GM12873 (cell line): ENCODE results near the gene ISLR2.

Source experiments
- TF ChIP-seq, protein P1 (sequence below): IDR thresholded peaks from 2 replicates; pipeline ENCODE4 v1.5.1; 2012; ENCODE audit warnings: low read depth, mild to moderate bottlenecking, moderate library complexity, low read length, control low read depth; ENCODE audit not compliant: insufficient read depth; ENCODE audit errors: missing control alignments

ISLR2 gene

DNA sequence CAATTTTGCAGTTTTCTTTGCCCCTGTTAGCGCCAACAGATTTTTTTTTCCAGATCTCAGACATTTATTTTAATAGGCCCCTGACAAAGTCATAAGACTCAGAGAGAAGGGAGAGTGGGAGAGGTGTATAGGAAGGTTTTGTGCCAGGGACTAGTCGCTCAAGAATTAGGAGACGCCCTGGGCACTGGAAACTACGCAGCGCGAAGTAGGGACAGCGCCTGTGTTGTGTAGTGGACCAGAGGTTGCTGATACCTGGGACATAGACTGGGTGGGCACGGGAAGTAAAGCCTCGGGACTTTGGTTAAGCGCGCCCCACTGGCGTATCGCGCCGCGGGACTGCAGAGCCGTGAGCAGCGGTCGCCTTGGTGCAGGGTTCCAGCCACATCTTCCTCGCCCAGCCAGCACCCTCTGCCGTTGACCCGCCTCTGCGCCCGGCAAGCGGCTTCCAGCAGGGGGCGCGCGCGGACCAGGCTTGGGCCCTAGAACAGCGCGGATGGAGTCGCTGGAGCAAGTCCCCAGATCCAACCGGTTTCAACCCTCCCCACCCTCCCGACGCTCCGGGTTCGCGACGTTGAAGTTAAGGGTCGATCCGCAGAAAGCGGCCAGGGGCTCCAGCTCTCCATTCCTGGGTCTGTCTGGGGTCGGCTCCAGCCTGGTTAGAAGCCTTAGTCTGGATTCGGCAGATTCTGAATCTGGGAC lies 3.0 kb upstream of the ISLR2 start:
- TF ChIP-seq, protein P1, sequence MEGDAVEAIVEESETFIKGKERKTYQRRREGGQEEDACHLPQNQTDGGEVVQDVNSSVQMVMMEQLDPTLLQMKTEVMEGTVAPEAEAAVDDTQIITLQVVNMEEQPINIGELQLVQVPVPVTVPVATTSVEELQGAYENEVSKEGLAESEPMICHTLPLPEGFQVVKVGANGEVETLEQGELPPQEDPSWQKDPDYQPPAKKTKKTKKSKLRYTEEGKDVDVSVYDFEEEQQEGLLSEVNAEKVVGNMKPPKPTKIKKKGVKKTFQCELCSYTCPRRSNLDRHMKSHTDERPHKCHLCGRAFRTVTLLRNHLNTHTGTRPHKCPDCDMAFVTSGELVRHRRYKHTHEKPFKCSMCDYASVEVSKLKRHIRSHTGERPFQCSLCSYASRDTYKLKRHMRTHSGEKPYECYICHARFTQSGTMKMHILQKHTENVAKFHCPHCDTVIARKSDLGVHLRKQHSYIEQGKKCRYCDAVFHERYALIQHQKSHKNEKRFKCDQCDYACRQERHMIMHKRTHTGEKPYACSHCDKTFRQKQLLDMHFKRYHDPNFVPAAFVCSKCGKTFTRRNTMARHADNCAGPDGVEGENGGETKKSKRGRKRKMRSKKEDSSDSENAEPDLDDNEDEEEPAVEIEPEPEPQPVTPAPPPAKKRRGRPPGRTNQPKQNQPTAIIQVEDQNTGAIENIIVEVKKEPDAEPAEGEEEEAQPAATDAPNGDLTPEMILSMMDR = peak; percentile 93

GRCh38 chr15:74127954-74128784 lies 2.2 kb upstream of the ISLR2 start:
- TF ChIP-seq, protein P1 = no peak

- TF ChIP-seq, protein P1 = no peak
These were observed 1.4 kb upstream of the ISLR2 start for GRCh38 chr15:74128785-74129585.

- TF ChIP-seq, protein P1 = no peak
These were observed 716 bp upstream of the ISLR2 start for GRCh38 chr15:74129586-74130154.

GRCh38 chr15:74130849-74131627 lies 652 bp downstream of the ISLR2 start:
- TF ChIP-seq, protein P1 = no peak

DNA sequence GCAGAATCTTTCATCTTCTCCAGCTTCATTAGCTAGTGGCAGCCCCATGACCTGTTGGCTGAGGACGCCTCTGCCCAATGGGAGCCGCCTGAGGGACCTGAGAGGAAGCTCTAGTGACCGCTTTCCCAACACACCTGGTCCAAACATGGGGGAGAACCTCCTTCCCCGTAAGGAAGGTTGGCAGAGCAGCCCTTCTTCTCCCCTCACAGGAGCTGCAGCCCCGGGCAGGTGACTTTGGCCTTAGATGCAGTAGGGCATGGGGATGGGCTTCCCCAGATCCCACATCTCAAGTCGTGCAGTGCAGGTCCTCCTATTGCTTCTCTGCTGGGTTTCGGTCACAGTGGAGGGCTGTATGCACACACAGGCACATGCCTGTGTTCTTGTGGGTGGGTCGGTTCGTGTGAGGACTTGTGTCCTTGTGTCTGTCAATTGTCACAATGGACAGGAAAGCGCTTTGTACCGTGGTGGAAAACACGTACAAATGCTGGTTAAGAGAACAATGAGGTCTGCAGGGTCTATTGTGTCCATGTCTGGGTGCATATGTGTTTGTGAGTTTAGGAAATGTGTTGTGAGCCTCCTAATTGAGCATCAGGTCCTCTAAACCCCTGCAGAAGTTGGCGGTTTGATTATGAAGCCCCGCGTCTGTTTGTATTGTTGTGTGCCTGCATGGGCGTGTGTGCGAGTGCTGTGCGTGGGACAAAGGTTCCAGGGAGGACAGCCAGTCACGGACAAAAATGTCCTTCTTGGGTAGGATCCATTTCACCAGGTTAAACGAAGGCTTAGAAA lies 1.4 kb downstream of the ISLR2 start:
- TF ChIP-seq, protein P1 = no peak
